DND-41 (cell line): ENCODE results near the gene DLAT.
"Not testable (repeated sequence)": the region's sequence is repeated elsewhere in the genome, so short reads cannot be mapped to it uniquely, and the experiment has no call there.

Experiments
- ATAC-seq: fragments of 200-7000 bp; cut with Tn5 transposase; 3 replicates; pipeline ENCODE4 v1.9.1; 2021; ENCODE audit warnings: low read depth; ENCODE audit not compliant: insufficient read depth
- DNase-seq: peaks from one replicate; pipeline ENCODE4 v3.0.0-alpha.2; 2020
- H2AFZ ChIP-seq: 2 replicates; pipeline ENCODE4 v1.6.0; 2012; ENCODE audit warnings: low read depth, low read length
- H3K27ac ChIP-seq: 2 replicates; pipeline ENCODE4 v1.5.1; 2012; ENCODE audit warnings: low read length, inconsistent platforms
- H3K27me3 ChIP-seq: fragments of 200-600 bp; sonication (generic); 2 replicates; pipeline ENCODE4 v1.6.0; 2012; ENCODE audit warnings: low read length, mild to moderate bottlenecking, inconsistent platforms; ENCODE audit not compliant: insufficient read depth, poor library complexity
- H3K36me3 ChIP-seq: 2 replicates; pipeline ENCODE4 v1.5.1; 2012; ENCODE audit warnings: low read length, inconsistent platforms; ENCODE audit not compliant: insufficient read depth
- H3K4me1 ChIP-seq: 2 replicates; pipeline ENCODE4 v1.5.1; 2012; ENCODE audit warnings: mild to moderate bottlenecking, low read length; ENCODE audit not compliant: insufficient read depth
- H3K4me2 ChIP-seq: 2 replicates; pipeline ENCODE4 v1.6.0; 2012; ENCODE audit warnings: mild to moderate bottlenecking, moderate library complexity, low read length, inconsistent platforms; ENCODE audit not compliant: insufficient read depth
- H3K4me3 ChIP-seq, 2 experiments: fragments of 200-600 bp in 1 of 2; shearing (Covaris generic) in 1 of 2; 2 replicates each; pipeline ENCODE4 v1.5.1; 2012 to 2016; ENCODE audit warnings: inconsistent platforms in 2 of 2, low read length in 2 of 2, mild to moderate bottlenecking in 2 of 2, low read depth in 1 of 2, moderate library complexity in 1 of 2
- H3K79me2 ChIP-seq: 2 replicates; pipeline ENCODE4 v1.6.0; 2012; ENCODE audit warnings: low read length, inconsistent platforms; ENCODE audit not compliant: insufficient read depth
- H3K9ac ChIP-seq: 2 replicates; pipeline ENCODE4 v1.6.0; 2012; ENCODE audit warnings: low read depth, mild to moderate bottlenecking, inconsistent platforms, low read length, moderate library complexity
- H3K9me3 ChIP-seq: 2 replicates; pipeline ENCODE4 v1.5.1; 2012; ENCODE audit warnings: low read length, moderate library complexity, mild to moderate bottlenecking, inconsistent platforms; ENCODE audit not compliant: insufficient read depth, severe bottlenecking
- H4K20me1 ChIP-seq: 2 replicates; pipeline ENCODE4 v1.6.0; 2012; ENCODE audit warnings: low read length; ENCODE audit not compliant: insufficient read depth
- CTCF ChIP-seq: IDR thresholded peaks from 2 replicates; pipeline ENCODE4 v1.5.1; 2012; ENCODE audit warnings: borderline replicate concordance, low read length, moderate library complexity, mild to moderate bottlenecking; ENCODE audit not compliant: poor library complexity, severe bottlenecking; ENCODE audit errors: extremely low read depth
- EZH2 ChIP-seq: IDR thresholded peaks from 3 replicates; pipeline ENCODE4 v1.6.1; 2012; ENCODE audit warnings: borderline replicate concordance, low read depth, mild to moderate bottlenecking, moderate library complexity, low read length, inconsistent platforms; ENCODE audit not compliant: severe bottlenecking

DLAT gene

GRCh38 chr11:112042961-112043304 is 17.7 kb downstream of the DLAT start:
- Histone ChIP-seq H3K79me2 (peaks cover 3% of the 10 kb centered on the region; the same call in 1 of the 2 replicates), H4K20me1 (no peaks in the 10 kb centered on the region), H2AFZ (no peak overlapping the region), H3K27ac (no peak overlapping the region), H3K4me2 (no peak overlapping the region), H3K4me3 (no peak overlapping the region), H3K27me3 (no peaks in the 10 kb centered on the region), H3K9ac (no peak overlapping the region), H3K9me3 (no peaks in the 10 kb centered on the region), H3K36me3 (peaks cover 81% of the 10 kb centered on the region), H3K4me1 (no peaks in the 10 kb centered on the region)
- no peak for ATAC-seq
- TF ChIP-seq EZH2 (no peak), CTCF (no peak)
- DNase-seq, result no peak

GRCh38 chr11:112044961-112045360 is 19.8 kb downstream of the DLAT start:
- TF ChIP-seq EZH2 (no peak), CTCF (no peak)
- Histone ChIP-seq H3K27me3 (no peaks in the 10 kb centered on the region), H3K9ac (no peak overlapping the region), H3K27ac (no peak overlapping the region), H3K9me3 (no peaks in the 10 kb centered on the region), H3K4me2 (no peak overlapping the region), H4K20me1 (no peaks in the 10 kb centered on the region), H3K4me1 (no peaks in the 10 kb centered on the region), H3K36me3 (peaks cover 80% of the 10 kb centered on the region), H2AFZ (no peak overlapping the region), H3K4me3 (no peak overlapping the region), H3K79me2 (peaks cover 7% of the 10 kb centered on the region; the same call in 1 of the 2 replicates)
- ATAC-seq, result no peak
- DNase-seq, result no peak

GRCh38 chr11:112046647-112047046 is 21.4 kb downstream of the DLAT start:
- H3K36me3 ChIP-seq, result peaks cover 81% of the 10 kb centered on the region
- H3K4me1 ChIP-seq, H3K27ac ChIP-seq, H2AFZ ChIP-seq, H3K9ac ChIP-seq, H3K4me3 ChIP-seq, H3K9me3 ChIP-seq, H3K79me2 ChIP-seq, H4K20me1 ChIP-seq, DNase-seq, ATAC-seq, H3K4me2 ChIP-seq, H3K27me3 ChIP-seq: not testable (repeated sequence)

GRCh38 chr11:112048256-112048655 is 23.0 kb downstream of the DLAT start:
- ATAC-seq, H3K4me3 ChIP-seq, H3K27ac ChIP-seq: not testable (repeated sequence)

More at GRCh38 chr11:112048256-112048655, 23.0 kb downstream of the DLAT start:
- not testable (repeated sequence) for H3K9ac ChIP-seq, H2AFZ ChIP-seq, H3K27me3 ChIP-seq, H3K9me3 ChIP-seq, H3K4me2 ChIP-seq, H3K4me1 ChIP-seq, H3K79me2 ChIP-seq, H4K20me1 ChIP-seq, DNase-seq
- peaks cover 82% of the 10 kb centered on the region for H3K36me3 ChIP-seq
